TTC549 (cell line): ENCODE data around the gene VCX2.
"Not testable (repeated sequence)": the region's sequence is repeated elsewhere in the genome, so short reads cannot be mapped to it uniquely, and the experiment has no call there.

Source experiments
- FAIRE-seq: peaks from 2 replicates; lab custom pipeline; 2012; peaks lifted over from hg19 to GRCh38; lab: Jason Lieb, UNC

The VCX2 gene

GRCh38 chrX:8121391-8121790, 49.7 kb downstream of the VCX2 start:
- not testable (repeated sequence) for FAIRE-seq
